Activated CD4-positive, alpha-beta memory T cell treated with anti-CD3 and anti-CD28 coated beads for 36 hours (primary cell): ENCODE data around the gene DGKI. TPM values are rescaled to one million over a fixed set of nuclear protein-coding genes. Genes with fewer than 3 reads are reported as not detected.

ENCODE experiments used
- CTCF ChIA-PET: fragments of 350-600 bp; sonication (Branson Sonifier 250); formaldehyde crosslinking; loops from one replicate; lab custom pipeline; 2021; ENCODE audit warnings: antibody characterized with exemption, inconsistent platforms; lab: Charles Lee
- POLR2A ChIA-PET: fragments of 350-600 bp; sonication (Branson Sonifier 250); formaldehyde crosslinking; loops from one replicate; lab custom pipeline; 2021; ENCODE audit warnings: antibody characterized with exemption; lab: Charles Lee
- DNase-seq: peaks from one replicate; pipeline ENCODE4 v3.0.0-alpha.2; 2020
- H3K27ac Mint-ChIP-seq: one replicate; pipeline ENCODE4 v1.8.0; 2021; ENCODE audit warnings: mixed read lengths
- H3K27me3 Mint-ChIP-seq: one replicate; pipeline ENCODE4 v1.8.0; 2021; ENCODE audit warnings: mixed read lengths
- H3K36me3 Mint-ChIP-seq: one replicate; pipeline ENCODE4 v1.8.0; 2021; ENCODE audit warnings: mixed read lengths
- H3K4me1 Mint-ChIP-seq: one replicate; pipeline ENCODE4 v1.8.0; 2021; ENCODE audit warnings: low read depth, mixed read lengths
- H3K4me3 Mint-ChIP-seq: one replicate; pipeline ENCODE4 v1.8.0; 2021; ENCODE audit warnings: mild to moderate bottlenecking, mixed read lengths
- H3K9me3 Mint-ChIP-seq: one replicate; pipeline ENCODE4 v1.8.0; 2021; ENCODE audit warnings: mixed read lengths
- intact Hi-C: fragments of 100-400 bp; cut with micrococcal nuclease; formaldehyde crosslinking; loops from one replicate; pipeline ENCODE4 v1.15.1; 2023
- total RNA-seq, 2 experiments: library from RNA; stranded (reverse); gene quantifications; one replicate each; pipeline ENCODE4 v1.2.3, GENCODE V29; 2021

The DGKI gene
- total RNA-seq, 2 experiments from 2014 or later, result 5.4 to 7.0 TPM

GRCh38 chr7:137771679-137772078 lies 75.1 kb downstream of the DGKI start:
- Mint-ChIP-seq H3K4me1 (no peaks in the 10 kb centered on the region), H3K27ac (no peak overlapping the region), H3K4me3 (no peak overlapping the region), H3K27me3 (peaks cover 2% of the 10 kb centered on the region), H3K36me3 (no peaks in the 10 kb centered on the region), H3K9me3 (no peaks in the 10 kb centered on the region)
- ChIA-PET CTCF (no interaction called here), POLR2A (no interaction called here)
- intact Hi-C loops, result loop anchor here (5.0 kb wide), 1 partner anchor 126 kb away; no protein-coding TSS in a partner anchor
- DNase-seq, result no peak

GRCh38 chr7:137771273-137771672 lies 75.5 kb downstream of the DGKI start:
- POLR2A ChIA-PET, result no interaction called here
- Mint-ChIP-seq H3K9me3 (no peaks in the 10 kb centered on the region), H3K27ac (no peak overlapping the region), H3K27me3 (no peaks in the 10 kb centered on the region), H3K36me3 (no peaks in the 10 kb centered on the region), H3K4me1 (no peaks in the 10 kb centered on the region), H3K4me3 (no peak overlapping the region)
- DNase-seq, result no peak
- CTCF ChIA-PET, result no interaction called here
- intact Hi-C loops, result loop anchor here (5.0 kb wide), 1 partner anchor 126 kb away; no protein-coding TSS in a partner anchor

GRCh38 chr7:137768366-137768765 lies 78.4 kb downstream of the DGKI start:
- intact Hi-C loops, result no loop called here
- Mint-ChIP-seq H3K27ac (no peak overlapping the region), H3K4me3 (no peak overlapping the region), H3K36me3 (no peaks in the 10 kb centered on the region), H3K4me1 (no peaks in the 10 kb centered on the region), H3K27me3 (peaks cover 1% of the 10 kb centered on the region), H3K9me3 (no peaks in the 10 kb centered on the region)
- ChIA-PET CTCF (no interaction called here), POLR2A (no interaction called here)
- DNase-seq, result no peak

- intact Hi-C loops, result no loop called here
- no peak for DNase-seq
- H3K36me3 Mint-ChIP-seq, result no peaks in the 10 kb centered on the region
- ChIA-PET CTCF (no interaction called here), POLR2A (no interaction called here)
- H3K4me1 Mint-ChIP-seq, result no peaks in the 10 kb centered on the region
- no peak overlapping the region for H3K4me3 Mint-ChIP-seq
- H3K27me3 Mint-ChIP-seq, result peaks cover 5% of the 10 kb centered on the region
- no peaks in the 10 kb centered on the region for H3K9me3 Mint-ChIP-seq
- no peak overlapping the region for H3K27ac Mint-ChIP-seq
Measured at GRCh38 chr7:137762334-137762733, 84.4 kb downstream of the DGKI start.

GRCh38 chr7:137760111-137760510 lies 86.7 kb downstream of the DGKI start:
- intact Hi-C loops, result no loop called here
- Mint-ChIP-seq H3K27ac (no peak overlapping the region), H3K4me3 (no peak overlapping the region), H3K27me3 (peaks cover 5% of the 10 kb centered on the region), H3K36me3 (no peaks in the 10 kb centered on the region), H3K4me1 (no peaks in the 10 kb centered on the region), H3K9me3 (no peaks in the 10 kb centered on the region)
- DNase-seq, result no peak
- CTCF ChIA-PET, result no interaction called here
- POLR2A ChIA-PET, result no interaction called here

- H3K4me3 Mint-ChIP-seq, result no peak overlapping the region
- POLR2A ChIA-PET, result no interaction called here
Measured at GRCh38 chr7:137757146-137757925, 89.4 kb downstream of the DGKI start.

GRCh38 chr7:137755846-137756651 lies 90.7 kb downstream of the DGKI start:
- POLR2A ChIA-PET, result no interaction called here
- CTCF ChIA-PET, result no interaction called here
- Mint-ChIP-seq H3K9me3 (no peaks in the 10 kb centered on the region), H3K4me3 (no peak overlapping the region), H3K36me3 (no peaks in the 10 kb centered on the region), H3K27ac (no peak overlapping the region), H3K4me1 (no peaks in the 10 kb centered on the region), H3K27me3 (peaks cover 7% of the 10 kb centered on the region)
- intact Hi-C loops, result no loop called here
- DNase-seq, result no peak

More at GRCh38 chr7:137757146-137757925, 89.4 kb downstream of the DGKI start:
- CTCF ChIA-PET, result no interaction called here
- intact Hi-C loops, result no loop called here
- Mint-ChIP-seq H3K36me3 (no peaks in the 10 kb centered on the region), H3K27me3 (peaks cover 11% of the 10 kb centered on the region), H3K4me1 (no peaks in the 10 kb centered on the region), H3K9me3 (no peaks in the 10 kb centered on the region), H3K27ac (no peak overlapping the region)
- no peak for DNase-seq

- CTCF ChIA-PET, result no interaction called here
- Mint-ChIP-seq H3K36me3 (no peaks in the 10 kb centered on the region), H3K4me3 (no peak overlapping the region), H3K27ac (no peak overlapping the region), H3K27me3 (peaks cover 7% of the 10 kb centered on the region), H3K9me3 (no peaks in the 10 kb centered on the region), H3K4me1 (no peaks in the 10 kb centered on the region)
- no peak for DNase-seq
- POLR2A ChIA-PET, result no interaction called here
- intact Hi-C loops, result no loop called here
Measured at GRCh38 chr7:137755427-137755826, 91.3 kb downstream of the DGKI start.

- no peaks in the 10 kb centered on the region for H3K36me3 Mint-ChIP-seq
- DNase-seq, result no peak
- intact Hi-C loops, result no loop called here
Measured at GRCh38 chr7:137753948-137754851, 92.6 kb downstream of the DGKI start.

GRCh38 chr7:137753575-137753947 lies 93.2 kb downstream of the DGKI start:
- no peak overlapping the region for H3K4me3 Mint-ChIP-seq
- H3K27me3 Mint-ChIP-seq, result peaks cover 7% of the 10 kb centered on the region
- H3K27ac Mint-ChIP-seq, result no peak overlapping the region
- ChIA-PET POLR2A (no interaction called here), CTCF (no interaction called here)
- H3K9me3 Mint-ChIP-seq, result no peaks in the 10 kb centered on the region
- no peaks in the 10 kb centered on the region for H3K4me1 Mint-ChIP-seq
- H3K36me3 Mint-ChIP-seq, result no peaks in the 10 kb centered on the region
- intact Hi-C loops, result no loop called here
- no peak for DNase-seq

More at GRCh38 chr7:137753948-137754851, 92.6 kb downstream of the DGKI start:
- Mint-ChIP-seq H3K4me1 (no peaks in the 10 kb centered on the region), H3K27ac (no peak overlapping the region), H3K27me3 (peaks cover 7% of the 10 kb centered on the region), H3K4me3 (no peak overlapping the region), H3K9me3 (no peaks in the 10 kb centered on the region)
- ChIA-PET CTCF (no interaction called here), POLR2A (no interaction called here)

- no peak for DNase-seq
- Mint-ChIP-seq H3K4me3 (no peak overlapping the region), H3K27ac (no peak overlapping the region), H3K9me3 (no peaks in the 10 kb centered on the region), H3K36me3 (no peaks in the 10 kb centered on the region), H3K27me3 (peaks cover 7% of the 10 kb centered on the region), H3K4me1 (no peaks in the 10 kb centered on the region)
- intact Hi-C loops, result no loop called here
- ChIA-PET CTCF (no interaction called here), POLR2A (no interaction called here)
Measured at GRCh38 chr7:137753067-137753466, 93.7 kb downstream of the DGKI start.
